Amygdala (tissue), 56 donors: ENCODE data around the gene CD99.
"Not testable (repeated sequence)": the region's sequence is repeated elsewhere in the genome, so short reads cannot be mapped to it uniquely, and the experiment has no call there.

Experiments
- DNase-seq, 56 donors: peaks; one replicate each; lab custom pipeline; 2025; lab: John Stamatoyannopoulos, UW

CD99 gene

DNA sequence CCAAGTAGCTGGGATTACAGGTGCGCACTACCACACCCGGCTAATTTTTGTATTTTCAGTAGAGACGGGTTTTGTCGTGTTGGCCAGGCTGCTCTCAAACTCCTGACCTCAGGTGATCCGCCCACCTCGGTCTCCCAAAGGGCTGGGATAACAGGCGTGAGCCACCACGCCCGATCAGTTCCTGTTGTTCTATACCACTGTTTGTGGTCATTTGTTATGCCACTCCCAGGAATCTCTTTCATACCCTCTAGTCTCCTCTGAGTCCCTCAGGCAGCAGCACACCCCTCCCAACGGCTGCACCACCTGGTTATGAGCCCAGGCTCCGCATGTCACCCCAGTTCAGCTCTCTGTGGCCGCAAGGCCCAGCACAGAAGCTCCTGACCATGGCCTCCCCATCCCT, 17.5 kb upstream of the CD99 start:
- DNase-seq, result no peak

DNA sequence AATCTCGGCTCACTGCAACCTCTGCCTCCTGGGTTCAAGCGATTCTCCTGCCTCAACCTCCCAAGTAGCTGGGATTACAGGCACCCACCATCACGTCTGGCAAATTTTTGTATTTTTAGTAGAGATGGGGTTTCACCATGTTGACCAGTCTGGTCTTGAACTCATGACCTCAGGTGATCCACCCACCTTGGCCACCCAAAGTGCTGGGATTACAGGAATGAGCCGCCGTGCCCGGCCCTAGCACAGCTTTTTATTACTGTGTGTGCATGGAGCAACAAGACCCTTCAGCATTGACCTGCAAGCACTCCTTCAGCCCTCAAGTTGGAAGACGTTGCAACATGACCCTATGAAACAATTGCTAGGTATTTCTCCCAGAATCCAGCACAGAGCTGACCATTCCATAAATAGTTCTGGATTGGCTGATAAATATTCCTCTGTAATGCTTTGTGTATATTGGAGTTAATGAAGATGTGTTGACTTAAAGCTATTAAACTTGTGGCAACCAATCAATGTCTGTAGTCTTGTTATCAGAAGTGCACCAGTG, 15.4 kb upstream of the CD99 start:
- DNase-seq, result not testable (repeated sequence)

DNA sequence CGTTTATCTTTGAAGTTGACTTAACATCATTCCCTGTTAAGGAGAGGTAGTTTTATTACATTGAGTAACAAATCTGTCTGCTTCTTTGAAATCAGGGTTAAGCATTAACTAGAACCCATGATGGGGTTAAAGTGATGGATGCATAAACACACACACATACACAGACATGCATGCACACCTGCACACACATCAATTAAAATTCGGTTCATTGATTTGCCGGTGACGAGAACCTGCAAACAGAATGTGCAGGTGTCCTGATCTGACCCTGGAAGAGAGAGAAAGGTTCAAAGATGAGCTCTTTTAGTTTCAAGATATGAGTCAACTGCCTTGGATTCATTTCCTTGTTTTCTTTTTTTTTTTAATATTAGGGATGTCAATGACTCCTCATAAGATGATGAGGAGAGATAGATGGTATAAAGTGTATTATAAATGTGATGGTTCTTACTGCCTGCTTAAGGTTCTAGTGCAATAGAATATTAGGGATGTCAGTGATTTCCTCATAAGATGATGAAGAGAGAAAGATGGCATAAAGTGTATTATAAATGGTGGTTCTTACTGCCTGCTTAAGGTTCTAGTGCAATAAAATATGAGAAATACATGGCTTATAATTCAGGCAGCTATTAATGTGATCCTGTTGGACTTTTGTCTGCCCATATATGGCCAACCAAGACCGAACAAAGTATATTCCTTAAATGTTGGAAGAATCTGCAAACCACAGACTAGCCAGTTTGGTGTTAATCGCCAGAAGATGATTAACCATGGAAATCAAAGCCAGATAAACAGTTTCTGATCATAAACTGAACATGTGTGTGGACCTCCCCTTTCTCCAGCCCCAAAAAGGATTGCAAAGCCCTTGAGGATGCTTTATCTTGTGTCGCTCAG, 14.1 kb upstream of the CD99 start:
- DNase-seq, result no peak

- DNase-seq, result no peak
Measured at GRCh38 chrX:2677764-2678163, 13.3 kb upstream of the CD99 start.

DNA sequence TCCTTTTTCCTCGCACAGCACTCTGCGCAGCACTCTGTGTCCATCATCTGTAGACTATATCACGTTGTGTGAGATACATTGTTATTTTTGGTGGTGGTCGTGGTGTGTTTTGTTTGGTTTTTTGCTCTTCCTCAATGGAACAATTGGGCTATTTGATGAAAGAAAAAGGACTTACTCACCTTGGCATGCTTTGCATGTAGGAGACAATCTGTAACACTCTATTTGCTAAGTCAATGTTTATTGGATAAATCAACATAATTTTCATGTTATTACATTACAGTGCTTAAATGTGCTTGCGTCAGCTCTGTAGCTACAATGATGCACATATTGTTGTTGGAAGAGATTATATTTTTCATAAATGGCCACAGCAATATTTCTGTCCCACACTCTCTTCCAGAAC, 12.5 kb upstream of the CD99 start:
- DNase-seq, result no peak

GRCh38 chrX:2679534-2680485, 11.3 kb upstream of the CD99 start:
- no peak for DNase-seq

DNA sequence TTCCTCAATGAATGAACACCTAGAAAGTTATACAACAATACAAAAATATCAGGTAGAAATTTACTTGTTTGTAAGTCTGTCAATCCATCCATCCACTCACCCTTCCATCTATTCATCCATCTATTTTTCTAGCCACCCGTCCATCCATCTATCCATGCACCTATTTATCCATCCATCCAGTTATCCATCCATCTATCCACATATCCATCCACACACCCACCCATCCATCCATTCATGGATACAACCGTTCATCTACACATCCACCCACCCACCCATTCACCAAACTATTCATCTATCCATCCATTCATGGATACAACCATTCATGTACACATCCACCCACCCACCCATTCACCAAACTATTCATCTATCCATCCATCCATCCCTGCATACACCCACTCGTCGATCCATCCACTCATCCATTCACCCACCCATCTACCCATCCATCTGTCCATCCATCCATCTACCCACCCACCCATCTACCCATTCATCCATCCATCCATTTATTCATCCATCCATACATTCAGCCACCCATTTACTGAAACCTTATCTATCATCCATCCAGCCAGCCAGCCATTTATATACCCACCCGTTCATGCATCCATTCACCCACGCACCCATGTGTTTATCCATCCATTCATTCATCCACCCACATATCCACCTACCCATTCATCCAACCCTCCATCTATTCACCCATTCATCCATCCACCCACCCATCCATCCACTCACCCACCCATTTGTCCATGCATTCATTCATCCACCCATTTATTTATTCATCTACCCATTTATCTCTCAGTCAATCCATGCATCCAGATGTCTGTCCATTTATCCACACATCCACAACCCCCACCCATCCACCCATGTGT, 10.4 kb upstream of the CD99 start:
- no peak for DNase-seq

GRCh38 chrX:2682565-2683177, 8.4 kb upstream of the CD99 start:
- no peak for DNase-seq

DNA sequence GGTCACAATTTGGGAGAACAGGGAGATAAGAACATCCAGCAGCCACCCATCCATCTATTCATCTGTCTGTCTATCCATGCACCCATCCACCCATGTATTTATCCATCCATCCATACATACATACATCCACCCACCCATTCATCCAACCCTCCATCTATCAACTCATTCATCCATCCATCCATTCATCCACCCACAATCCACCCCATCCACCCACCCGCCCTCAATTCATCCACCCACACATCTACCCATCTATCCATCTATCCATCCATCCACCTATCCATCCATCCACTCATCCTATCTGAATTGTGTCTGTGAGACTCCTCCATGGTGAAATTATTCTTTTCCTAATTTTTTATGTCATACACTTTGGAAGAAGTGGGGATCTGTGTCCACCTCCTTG, 6.8 kb upstream of the CD99 start:
- no peak for DNase-seq

DNA sequence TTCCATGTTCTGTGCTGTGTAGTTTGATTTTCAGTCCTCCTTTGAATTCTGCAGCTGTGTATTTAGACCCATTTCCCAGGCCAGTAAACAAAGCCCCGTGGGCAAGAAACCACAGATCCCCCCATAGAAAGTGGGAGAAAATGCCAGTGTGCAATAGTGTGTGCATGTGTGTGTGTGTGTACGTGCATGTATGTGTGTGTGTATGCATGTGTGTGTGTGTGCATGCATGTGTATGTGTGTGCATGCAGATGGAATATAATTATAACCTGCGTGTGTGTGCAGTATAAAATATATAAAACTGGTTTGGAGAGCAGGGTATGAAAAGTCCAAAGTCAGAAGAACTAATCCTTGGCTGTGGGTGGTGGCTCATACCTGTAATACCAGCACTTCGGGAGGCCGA, 5.2 kb upstream of the CD99 start:
- DNase-seq, result no peak

DNA sequence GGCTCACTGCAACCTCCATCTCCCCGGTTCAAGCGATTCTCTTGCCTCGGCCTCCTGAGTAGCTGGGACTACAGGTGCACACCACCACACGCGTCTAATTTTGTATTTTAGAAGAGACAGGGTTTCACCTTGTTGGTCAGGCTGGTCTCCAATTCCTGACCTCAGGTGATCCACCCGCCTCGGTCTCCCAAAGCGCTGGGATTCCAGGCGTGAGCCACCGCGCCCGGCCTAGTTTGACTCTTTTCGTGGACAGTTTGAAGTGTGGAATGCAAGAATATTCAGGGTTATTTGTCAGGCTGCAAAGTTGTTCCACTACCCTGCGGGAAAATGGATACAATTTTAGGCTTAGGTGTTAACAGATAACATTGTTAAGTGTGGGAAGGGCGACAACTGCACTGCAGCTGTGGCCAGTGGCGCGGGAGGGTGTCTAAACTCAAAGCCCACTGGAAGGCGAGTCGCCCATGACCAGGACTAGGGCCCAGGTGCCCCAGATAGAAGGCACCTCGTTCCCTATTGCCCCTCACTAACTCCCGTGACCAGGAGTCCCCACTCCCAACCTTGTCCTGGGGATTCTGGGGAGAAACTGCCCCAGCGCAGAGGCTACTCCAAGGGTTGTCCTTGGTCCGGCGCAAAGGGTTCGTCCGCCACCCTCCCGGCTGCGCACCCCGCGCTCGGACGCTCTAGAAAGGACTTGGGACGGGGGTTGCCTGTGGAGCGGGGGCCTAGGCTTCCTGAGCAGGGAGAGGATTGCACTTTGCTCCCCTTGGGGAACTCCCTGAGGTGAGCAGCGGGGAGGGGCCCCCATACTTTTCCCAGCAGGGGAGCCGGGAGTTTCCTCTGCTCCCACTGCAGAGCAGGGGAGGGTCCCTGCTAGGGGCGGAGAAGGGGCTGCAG, 1.1 kb upstream of the CD99 start:
- no peak for DNase-seq

DNA sequence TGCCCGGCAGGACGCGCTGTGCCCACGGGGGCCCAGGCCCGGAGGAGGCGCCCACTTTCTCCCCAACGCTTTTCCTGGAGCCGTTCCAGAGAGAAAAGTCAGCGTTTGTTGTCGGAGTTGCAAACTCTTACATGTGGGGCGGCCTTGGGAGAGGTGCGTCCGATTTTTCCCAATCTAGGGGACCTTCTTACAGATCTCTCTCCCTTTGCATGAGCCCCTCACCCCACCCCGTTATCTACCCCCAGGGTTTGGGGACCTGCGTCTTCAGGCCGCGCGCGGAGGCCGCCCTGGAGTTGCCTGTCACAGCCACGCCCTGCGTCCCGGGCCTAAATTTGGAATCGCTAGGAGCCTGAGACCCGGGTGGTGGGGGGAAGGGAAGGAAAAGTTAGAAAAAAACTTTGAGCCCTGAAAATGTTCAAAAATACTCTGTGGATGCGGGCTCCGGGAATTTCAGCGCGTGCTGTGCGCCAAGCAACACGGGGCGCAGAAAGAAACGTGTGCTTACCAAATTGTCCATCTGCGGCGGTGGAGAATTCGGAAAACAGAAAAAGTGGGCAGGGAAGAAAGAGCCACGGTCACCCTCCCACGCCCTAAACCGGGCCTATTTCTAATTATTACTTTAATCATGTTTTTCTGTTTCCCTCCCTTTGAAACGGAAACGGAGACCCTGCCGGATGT, 587 bp downstream of the CD99 start:
- DNase-seq, result no peak

- no peak for DNase-seq
Measured at GRCh38 chrX:2692221-2693112, 1.4 kb downstream of the CD99 start.

GRCh38 chrX:2693113-2694002, 2.3 kb downstream of the CD99 start:
- DNase-seq, result no peak

- no peak for DNase-seq
Measured at GRCh38 chrX:2694914-2695267, 3.8 kb downstream of the CD99 start.

- DNase-seq, result no peak
Measured at GRCh38 chrX:2696698-2697215, 5.7 kb downstream of the CD99 start.
